Stimulated activated CD8-positive, alpha-beta memory T cell treated with anti-CD3 and anti-CD28 coated beads, Interleukin-15, amount 100 ng/mL, for 48 hours (primary cell): ENCODE results near the gene ARMC8.

Source experiments
- DNase-seq, 2 donors: peaks; one replicate each; pipeline ENCODE4 v3.0.0-alpha.2; 2020; ENCODE audit warnings: low read depth in 2 of 2

The ARMC8 gene

DNA sequence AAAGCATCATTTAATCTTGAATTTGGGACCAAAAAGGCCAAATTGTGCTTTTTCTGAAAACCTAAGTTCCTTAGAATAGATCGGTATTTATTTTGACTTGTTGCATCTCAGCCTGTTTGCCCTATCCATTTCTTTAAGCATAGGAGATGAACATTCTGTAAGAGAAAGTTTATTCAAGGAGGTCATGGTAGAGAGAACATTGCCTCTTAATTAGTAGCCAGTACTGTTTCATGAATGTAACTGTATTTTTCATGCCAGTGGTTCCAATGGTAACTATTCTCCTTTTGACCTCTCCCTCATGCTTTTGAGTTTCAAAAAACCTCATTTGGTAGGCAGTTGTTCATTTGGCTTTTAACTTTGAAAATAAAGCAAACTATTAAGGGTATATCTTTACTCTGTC, 55.4 kb downstream of the ARMC8 start:
- DNase-seq, result no peak

DNA sequence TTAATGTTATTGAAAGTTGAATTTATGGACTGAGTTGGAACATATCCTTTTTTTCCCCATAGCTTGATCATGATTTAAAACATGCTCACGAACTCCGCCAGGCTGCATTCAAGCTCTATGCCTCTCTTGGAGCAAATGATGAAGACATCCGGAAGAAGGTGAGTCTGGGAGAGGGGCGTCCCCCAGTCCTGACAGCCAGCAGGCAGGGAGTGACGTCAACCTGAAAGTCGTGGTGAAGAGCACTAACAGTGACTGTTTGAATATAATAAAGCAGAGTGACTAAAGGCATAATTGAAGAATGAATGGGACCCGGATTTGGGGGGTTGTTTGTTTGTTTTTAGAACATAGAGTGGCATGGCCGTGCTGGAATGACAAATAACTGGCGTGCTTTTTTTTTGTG, 57.9 kb downstream of the ARMC8 start:
- DNase-seq, result no peak

DNA sequence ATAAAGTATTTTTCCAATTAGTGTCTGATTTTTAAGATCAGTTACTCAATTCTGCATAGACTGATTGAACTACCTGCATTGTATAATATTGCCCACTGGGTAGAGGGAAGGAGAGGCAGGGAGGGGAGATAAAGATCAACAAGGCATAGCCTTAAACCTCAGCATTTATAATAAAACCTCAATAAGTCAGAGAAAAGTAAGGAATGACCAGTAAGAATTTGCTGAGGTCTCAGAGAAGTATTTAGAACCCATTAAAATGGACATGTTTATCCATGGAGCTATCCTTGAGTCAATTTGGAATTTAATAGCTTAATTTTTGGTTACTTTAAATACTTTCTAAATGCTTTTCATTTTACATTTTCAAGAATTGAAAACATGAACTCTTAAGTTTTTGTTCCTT, 62.5 kb downstream of the ARMC8 start:
- no peak for DNase-seq

DNA sequence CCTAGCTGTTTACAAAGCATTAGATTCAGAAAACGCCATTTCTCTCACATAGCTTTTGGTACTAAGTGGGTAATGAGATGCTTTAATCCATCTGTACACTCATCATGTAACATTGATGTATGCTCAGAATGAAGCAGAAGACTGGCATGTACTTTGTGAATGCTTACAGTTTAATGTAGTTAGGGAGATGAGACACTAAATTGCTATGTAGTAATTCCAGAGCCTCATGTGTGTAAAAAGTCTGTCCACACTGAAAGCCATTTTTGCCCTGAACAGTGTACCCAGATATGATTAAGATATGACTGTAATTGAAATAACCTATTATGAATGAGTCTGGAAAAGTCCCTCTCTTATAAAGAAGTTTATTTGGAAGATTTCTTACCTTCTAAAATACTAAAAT, 66.5 kb downstream of the ARMC8 start:
- no peak for DNase-seq

DNA sequence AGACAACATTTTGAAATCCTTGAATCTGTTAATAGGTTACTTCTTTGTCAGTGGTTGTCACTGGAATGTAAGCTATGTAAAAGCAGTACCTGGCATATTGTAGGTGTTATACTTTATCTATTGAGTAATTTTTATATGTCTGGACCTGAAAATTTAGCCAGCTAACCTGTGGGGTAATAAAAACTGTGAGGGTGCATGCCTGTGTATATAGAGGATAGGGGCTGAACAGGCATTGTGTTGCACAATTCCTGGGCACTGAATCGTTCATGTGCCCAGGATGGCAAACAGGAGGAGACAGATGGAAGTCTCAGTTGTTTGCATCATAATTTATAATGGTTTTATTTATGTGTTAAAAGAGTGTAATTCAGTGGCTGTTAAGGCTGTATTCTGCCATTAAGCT, 67.1 kb downstream of the ARMC8 start:
- no peak for DNase-seq

DNA sequence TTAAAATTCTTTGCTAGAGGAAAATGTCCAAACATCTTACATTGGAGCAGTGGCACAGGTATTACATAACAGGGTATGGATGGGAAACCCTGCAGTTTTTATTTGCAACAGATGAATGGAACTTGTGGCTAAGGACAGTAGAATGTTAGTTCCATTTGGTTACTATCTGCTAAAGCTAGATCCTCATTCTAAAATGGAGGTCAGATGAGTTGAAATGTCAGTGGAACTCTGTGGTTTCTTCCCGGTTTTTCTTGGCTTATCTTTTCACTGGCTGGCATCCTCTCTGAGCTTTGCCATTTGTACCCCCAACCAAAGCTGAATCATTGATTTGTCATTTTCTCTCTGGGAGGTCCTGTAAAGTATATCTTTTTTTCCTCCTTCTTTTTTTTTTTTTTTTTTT, 68.9 kb downstream of the ARMC8 start:
- DNase-seq, result no peak

DNA sequence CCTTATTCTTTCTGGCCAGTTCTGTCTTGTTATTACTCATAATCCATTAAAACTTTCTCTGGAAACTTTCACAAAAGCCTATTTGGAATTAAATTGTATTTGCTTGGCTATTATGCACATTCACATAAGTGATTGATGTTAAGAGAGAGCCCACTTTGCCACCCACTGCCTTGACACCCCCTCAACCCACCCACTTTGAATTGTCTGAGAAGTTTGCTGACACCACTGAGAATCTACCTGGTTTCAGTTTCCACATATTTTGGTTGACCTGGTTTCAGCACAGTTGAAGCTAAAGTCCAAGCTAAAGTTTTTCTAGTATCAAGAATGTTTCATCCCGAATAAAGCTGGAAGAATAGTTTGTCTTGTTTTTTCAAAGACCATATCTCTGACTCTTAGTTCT, 70.9 kb downstream of the ARMC8 start:
- no peak for DNase-seq

DNA sequence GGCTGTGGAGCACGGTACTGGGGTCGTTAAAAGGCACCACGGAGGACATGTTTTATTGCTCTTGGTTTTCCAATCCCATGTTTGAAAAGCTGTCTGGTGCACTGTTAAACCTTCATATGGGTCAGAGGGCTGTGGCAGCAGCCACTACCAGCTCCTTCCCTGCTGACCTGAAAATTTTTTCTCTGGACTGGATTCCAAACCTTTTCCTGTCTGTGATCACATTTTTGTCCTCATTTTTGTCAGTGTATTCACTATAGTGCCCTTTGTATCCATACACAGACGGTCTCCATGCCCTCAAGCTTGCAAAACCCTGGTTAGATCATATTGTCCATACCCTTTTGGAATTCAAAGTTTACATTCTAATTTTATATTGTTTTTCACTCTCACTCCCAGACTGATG, 72.0 kb downstream of the ARMC8 start:
- DNase-seq, result no peak

DNA sequence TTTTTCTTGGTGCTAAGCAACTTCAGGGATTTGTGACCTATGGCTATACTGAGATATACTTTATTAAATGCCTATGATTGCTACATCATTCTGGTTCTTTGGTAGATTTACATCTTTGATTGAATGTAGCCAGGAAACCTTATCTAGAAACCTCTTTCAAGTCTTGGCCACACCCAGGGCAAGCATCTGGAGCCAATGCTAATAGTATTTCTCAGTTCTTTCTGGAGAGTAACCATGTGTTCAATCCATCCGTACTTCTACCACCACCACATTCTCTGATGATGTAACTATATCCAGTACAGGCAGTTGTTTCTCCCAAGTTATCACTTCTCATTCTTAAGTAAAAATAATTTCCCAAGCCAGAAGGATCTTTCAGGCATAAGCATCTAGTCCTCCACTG, 73.5 kb downstream of the ARMC8 start:
- no peak for DNase-seq

DNA sequence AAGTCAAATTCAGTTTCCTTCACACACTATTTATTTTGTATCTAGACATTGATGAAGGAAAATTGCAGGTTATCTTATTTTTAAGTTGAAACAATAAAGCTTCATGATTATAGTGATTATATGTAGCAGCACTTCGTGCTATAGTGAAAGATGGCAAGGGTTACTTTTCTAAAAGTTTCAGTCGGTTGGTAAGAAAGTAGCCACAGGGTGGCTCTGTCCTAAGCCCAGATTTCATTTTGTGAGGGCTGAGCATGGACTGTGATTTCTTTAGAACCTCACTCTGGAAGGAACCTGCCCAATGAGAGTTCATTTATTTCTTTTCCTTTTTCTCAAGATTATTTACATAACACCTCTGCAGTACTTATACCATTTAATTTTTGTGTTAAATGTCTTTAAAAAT, 76.0 kb downstream of the ARMC8 start:
- DNase-seq, result no peak

DNA sequence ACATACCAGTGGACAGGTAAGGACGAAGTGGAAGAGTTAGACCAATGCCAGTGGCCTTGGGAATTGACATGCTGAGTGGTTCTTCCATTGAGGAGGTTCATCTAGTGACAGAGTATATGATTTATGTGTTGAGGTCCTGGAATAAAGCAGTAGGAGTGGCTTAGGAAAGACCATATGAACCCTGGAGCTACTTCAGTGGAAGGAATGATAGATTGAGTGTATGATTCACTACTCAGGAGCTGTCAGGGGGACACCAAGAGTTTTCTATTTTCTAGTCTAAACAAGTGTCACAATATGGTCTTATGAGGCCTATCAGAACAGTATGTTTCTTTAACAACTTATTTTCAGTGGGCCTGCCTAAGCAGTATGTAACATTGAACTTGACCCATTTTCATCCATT, 78.6 kb downstream of the ARMC8 start:
- DNase-seq, result no peak

DNA sequence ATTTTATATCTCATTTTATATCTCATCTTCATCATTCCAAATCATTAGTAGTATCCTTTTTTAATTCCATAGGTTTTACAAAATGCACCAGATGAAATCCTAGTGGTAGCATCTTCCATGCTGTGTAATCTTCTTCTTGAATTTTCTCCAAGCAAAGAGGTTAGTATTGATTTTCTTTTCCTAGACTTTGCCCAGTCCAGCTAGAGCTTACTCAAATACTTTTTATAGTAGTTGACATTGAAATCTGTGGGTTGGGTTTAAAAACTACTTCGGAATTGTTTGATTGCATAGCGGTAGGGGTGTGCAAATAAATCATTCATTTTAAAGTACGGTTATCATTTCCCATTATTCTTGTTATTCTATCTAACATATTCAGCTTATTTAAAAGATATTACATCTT, 80.0 kb downstream of the ARMC8 start:
- DNase-seq, result no peak

DNA sequence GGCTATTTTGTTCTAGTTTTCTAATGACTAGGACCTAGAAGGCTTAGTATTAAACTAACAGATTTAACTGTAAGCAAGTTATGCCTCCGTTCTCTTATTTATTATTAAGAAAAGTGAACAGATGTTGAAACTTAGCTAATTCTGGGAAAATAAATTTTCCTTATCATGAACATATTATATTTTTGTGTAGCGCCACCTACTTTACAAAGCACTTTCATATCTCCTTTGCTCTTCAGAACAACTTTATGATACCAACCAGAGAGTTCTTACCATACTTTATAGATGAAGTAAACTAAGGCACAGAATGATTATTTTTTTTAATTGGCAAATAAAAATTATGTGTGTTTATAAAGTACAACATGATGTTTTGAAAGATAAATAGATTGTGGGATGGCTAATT, 83.1 kb downstream of the ARMC8 start:
- no peak for DNase-seq

DNA sequence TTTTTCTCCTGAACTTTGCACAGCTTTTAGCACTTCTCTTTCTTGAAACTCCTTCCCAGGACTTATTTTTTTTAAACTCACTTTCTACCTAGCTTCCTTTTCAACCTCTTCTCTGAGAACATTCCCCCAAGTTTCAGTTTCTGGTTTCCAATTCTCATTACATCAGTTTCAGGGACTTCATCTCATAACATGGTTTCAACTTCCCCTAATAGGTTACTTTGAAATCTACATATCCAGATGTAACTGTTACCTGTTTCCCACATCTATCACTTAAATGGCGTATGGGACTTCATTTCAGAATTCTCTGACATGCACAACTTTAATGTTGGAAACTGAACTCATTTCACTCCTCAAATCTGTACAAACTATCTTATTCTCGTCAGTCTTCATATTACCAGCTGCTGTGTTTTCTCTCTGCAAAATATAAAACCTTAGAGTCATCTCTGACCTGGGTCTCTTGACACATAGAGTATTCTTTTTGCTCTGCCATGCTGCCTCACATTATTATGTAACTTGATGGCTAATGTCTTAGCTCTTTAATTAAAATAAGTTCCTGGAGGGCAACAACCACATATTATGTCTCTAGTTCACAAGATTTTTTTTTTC, 84.2 kb downstream of the ARMC8 start:
- no peak for DNase-seq

DNA sequence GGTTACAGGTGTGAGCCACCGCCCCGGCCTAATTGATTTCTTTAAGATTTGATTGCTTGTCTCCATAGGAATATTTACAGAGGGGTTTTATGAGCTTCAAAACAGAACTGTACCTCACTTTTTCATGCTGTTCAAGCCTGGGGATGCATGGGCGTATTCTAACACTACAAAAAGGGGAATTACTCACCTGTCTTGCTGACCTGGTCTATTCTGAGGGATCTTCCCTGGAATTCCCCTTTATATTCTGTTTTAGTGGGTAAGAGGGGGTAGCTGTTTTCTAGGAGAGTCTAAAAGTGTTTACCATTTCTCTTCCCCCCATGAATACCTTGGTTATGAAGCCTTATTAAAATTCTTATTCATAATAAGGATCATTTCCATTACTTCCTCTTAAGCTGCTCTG, 94.5 kb downstream of the ARMC8 start:
- no peak for DNase-seq

DNA sequence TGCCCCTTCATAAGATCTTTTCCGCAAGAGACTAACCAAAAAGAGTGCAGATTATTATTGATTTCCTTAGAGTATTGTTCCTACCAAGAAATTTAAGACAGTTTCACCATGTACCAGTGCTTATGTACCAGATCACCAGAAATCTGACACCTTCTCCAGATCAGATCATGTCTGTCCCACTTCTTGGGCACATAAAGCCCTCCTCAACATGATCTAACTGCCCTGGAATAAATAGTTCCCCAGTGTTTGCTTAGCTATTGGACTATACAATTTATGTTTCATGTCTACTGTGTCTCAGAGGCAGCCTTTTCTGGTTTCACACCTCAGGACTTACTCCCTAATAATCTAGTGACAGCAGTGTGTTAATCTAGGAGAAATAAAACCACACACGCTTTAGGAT, 95.7 kb downstream of the ARMC8 start:
- DNase-seq, result no peak

DNA sequence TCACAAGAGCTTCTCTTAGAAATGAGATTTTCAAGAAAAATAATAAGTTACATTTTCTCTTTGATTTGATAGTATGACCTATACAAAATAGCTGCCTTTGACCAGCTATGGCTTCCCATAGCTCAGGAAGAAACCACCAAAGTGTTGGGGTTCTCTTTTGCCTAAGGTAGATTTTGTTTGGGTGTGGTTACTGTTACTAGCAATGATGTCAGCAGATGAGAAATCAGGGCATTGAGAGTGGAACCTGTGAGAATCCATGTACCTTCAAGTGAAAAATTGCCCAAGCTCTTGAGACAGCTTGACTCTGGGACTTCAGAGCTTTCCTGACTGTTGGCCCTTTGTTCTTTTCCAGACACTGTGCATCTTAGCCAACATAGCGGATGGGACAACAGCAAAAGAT, 97.0 kb downstream of the ARMC8 start:
- DNase-seq, result no peak

DNA sequence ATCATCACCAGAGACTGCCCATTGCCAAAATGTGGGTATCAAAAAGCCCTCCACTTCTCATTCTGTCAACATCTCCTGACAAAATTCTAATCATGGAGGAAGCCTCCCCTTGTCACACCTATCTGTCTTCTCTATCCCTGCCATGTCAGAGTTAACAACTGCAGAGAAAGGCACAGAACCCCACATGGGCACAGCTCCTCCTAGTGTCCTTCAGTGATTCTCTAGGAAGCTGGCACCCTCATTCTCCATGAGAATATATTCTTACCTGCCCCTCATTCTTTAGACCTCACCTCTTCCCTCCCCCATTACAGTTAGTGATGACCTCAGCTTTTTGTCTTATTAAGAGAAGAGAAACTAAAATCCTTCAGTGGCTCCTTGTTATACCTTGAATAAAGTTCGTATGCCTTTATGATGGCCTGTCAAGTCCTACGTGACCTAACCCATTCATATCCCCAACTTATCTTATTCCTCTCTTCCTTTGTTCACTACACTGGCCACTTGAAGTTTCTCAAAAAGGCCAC, 97.9 kb downstream of the ARMC8 start:
- DNase-seq, result no peak

DNA sequence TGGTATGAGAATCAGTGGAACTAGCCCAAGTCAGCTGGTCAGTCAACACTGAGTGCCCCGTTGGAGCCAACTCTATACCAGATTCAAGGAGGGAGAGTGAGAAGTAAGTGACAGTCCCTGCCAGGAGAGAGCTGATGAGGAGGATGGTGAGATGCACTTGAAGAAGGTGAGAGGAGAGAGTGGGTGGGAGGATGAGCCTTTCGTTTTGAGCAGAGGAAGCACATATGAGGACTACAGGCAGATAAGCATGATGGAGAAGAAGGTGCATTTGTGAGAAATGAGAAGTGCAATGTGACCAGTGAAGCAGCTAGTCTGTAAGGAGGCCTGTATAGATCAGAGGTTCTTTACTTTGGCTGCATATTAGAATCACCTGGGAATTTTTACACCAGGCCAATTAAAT, 102.2 kb downstream of the ARMC8 start:
- no peak for DNase-seq

DNA sequence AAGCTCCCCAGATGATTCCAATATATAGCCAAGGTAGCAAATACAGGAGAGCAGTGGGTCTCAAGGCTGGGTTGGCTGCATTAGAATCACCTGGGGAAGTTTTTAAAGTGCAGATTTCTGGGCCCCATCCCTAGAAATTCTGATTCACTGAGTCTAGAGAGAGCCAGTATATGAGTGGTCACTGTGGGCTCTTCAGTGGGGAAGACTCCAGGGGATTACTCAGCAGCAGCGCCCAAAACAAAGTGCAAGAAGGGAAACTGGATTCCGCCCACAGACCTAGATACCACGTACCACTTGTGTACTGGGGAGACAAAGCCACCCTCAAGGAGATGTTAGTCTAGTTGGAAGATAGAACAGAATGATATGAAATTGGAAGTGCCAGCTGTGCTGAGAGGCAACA, 102.6 kb downstream of the ARMC8 start:
- DNase-seq, result peak in 1 of 2 donors; percentile 20

DNA sequence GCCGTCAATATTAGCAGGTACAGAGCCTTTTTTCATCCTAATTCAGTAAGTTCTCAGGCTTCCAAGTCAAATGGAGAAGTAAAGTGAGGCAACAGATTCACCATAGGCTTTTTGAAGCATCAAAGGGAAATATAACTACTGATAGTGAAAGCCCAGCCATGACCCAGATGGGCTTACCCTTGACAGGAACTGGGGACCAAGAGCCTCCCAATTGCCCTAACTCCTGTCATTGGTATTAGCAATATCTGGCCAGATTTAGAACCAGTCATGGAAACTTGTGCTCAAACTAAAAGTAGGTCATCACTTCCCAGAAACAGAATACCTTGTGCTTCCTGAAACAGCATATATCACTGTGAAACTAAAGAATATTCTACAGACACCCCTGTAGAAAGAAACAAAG, 109.5 kb downstream of the ARMC8 start:
- DNase-seq, result peak; percentile 21 to 27

DNA sequence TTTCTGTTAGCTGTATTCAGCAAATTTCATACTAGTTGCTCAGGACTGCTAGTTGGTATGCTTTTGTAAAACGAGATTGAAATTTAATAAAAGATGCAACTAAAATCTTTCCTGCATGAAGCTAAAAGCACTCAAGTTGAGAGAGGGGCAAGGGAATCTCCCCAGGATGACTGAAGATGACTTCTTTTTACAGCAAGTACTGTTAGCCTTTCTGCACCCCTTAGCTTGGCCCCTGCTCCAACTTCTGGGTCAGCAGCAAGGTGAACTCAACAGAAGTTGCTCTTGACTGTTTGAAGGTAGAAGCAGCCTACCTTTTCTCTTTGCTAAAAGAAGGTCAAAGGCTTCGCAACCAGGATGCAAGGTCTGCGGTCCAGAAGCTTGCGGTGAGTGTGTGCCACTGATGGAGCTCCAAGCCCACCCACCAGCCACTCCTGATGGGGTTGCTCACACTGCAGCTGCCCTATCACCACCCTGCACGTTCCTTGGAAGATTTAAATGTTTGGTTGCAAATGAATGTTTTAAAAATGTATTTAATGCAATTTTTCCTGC, 110.0 kb downstream of the ARMC8 start:
- DNase-seq, result no peak

DNA sequence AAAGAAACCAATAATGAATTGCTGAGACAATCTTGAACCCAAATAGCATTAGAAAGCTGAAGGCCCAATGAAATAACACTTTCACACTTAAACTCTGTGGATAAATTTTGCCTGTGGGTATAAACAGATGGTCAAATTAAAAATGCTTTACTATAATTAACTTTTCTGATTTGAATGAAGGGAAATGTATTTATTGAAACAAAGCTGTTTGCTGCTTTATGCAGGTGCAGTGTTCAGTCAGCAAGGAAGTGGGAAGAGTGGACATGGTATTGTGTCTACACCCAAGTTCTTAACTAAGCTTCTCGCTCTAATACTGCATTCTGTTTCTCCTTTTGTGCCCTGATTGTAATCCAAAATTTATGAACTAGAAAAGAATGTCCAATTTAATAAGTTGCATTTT, 110.8 kb downstream of the ARMC8 start:
- DNase-seq, result no peak

DNA sequence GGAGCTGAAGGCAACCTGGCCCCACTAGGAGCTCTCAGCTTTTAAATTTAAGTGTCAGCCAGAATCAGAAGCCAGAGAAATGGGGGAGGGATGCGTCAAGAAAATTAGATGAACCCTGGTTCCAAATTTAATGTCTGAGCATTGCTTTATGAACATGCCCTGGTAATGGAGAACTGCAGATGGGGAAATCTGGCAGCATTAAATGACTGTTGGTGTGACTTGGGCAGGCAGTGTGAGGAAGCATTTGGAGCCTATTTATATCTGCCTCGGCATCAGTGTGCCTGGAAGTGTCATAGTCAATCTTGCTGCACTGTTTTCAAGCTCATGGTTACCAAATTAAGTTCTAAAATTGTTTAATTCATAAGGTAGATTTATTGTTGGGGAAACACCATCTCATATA, 113.5 kb downstream of the ARMC8 start:
- DNase-seq, result no peak
